ENCODE data around the gene PBX1. TPM values are rescaled to one million over a fixed set of nuclear protein-coding genes. Genes with fewer than 3 reads are reported as not detected.

PBX1 gene
- total and polyA plus RNA-seq, 10 of the 15 experiments (the other 5 are each of a cell fraction or from before 2014, with no cell fraction given), result 0.05 to 0.28 (median 0.11) TPM; not detected in 5

- POLR2A ChIA-PET, result no interaction called here
- Histone ChIP-seq H3K4me1 (ENCODE audit: control insufficient read depth, insufficient read depth, low read length) (no peaks in the 10 kb centered on the region), H3K79me2 (ENCODE audit: control insufficient read depth, insufficient read depth, low read length) (no peaks in the 10 kb centered on the region), H3K9me3 (replicated peaks; ENCODE audit: control insufficient read depth, insufficient read depth, low read length) (no peaks in the 10 kb centered on the region), H2AFZ (ENCODE audit: control insufficient read depth, low read depth, low read length) (no peak overlapping the region), H3K9ac (ENCODE audit: control insufficient read depth, insufficient read depth, low read length) (no peak overlapping the region), H3K4me3 (no peak overlapping the region), H3K27ac (ENCODE audit: control insufficient read depth, insufficient read depth) (no peak overlapping the region), H3K4me2 (ENCODE audit: control insufficient read depth, insufficient read depth) (no peak overlapping the region), H3K27me3 (replicated peaks in 1 of 2; ENCODE audit: control insufficient read depth in 2 of 2, insufficient read depth in 2 of 2, low read length in 1 of 2) (no peaks in the 10 kb centered on the region), H3K36me3 (ENCODE audit: control insufficient read depth in 2 of 2, insufficient read depth in 2 of 2, low read length in 1 of 2) (no peaks in the 10 kb centered on the region), H4K20me1 (ENCODE audit: control insufficient read depth, insufficient read depth) (no peaks in the 10 kb centered on the region)
- SMC1A ChIA-PET (ENCODE audit: uncharacterized antibody, unreplicated experiment), result interaction anchor here (1.0 kb wide), 1 partner anchor 14 kb away, joined by 3 read pairs; no protein-coding TSS in a partner anchor
- intact Hi-C loops (cut with micrococcal nuclease; ENCODE audit: unreplicated experiment), result no loop called here
- ATAC-seq (no peak), FAIRE-seq (no peak), DNase-seq (ENCODE audit: low read depth, low spot score) (no peak)
- in situ Hi-C loops (cut with MboI), result no loop called here
- CTCF ChIA-PET, result no interaction called here
- BruUV-seq (replicated peaks), result no TSS peak
- RAD21 ChIA-PET (ENCODE audit: unreplicated experiment), result no interaction called here
- WGBS (ENCODE audit: insufficient coverage, insufficient replicate concordance, low lambda C conversion rate, missing lambda C conversion rate), result 0% methylated on average over 2 of the region's 2 CpGs
- TF ChIP-seq RUNX3 (IDR thresholded peaks at IDR 0.05; ENCODE audit: low read length), result no peak
- no peak for TF ChIP-seq MXI1 (IDR thresholded peaks at IDR 0.05; ENCODE audit: low read depth, low read length)
Measured at GRCh38 chr1:164804366-164804765, 245.4 kb downstream of the PBX1 start.

- ChIA-PET POLR2A (no interaction called here), CTCF (no interaction called here), RAD21 (ENCODE audit: unreplicated experiment) (no interaction called here), SMC1A (ENCODE audit: uncharacterized antibody, unreplicated experiment) (interaction anchor here (0.7 to 1.6 kb wide), 2 partner anchors 36 to 562 kb away, joined by 4 read pairs; no protein-coding TSS in a partner anchor)
- no peak overlapping the region for H3K27ac ChIP-seq (ENCODE audit: control insufficient read depth, insufficient read depth)
- ATAC-seq, result no peak
- no peaks in the 10 kb centered on the region for H3K79me2 ChIP-seq (ENCODE audit: control insufficient read depth, insufficient read depth, low read length)
- no peaks in the 10 kb centered on the region for H3K9me3 ChIP-seq (replicated peaks; ENCODE audit: control insufficient read depth, insufficient read depth, low read length)
- no peak for FAIRE-seq
- H3K4me3 ChIP-seq, result no peak overlapping the region
- no peak overlapping the region for H3K4me2 ChIP-seq (ENCODE audit: control insufficient read depth, insufficient read depth)
- in situ Hi-C loops (cut with MboI) (no loop called here), intact Hi-C loops (cut with micrococcal nuclease; ENCODE audit: unreplicated experiment) (no loop called here)
- H4K20me1 ChIP-seq (ENCODE audit: control insufficient read depth, insufficient read depth), result no peaks in the 10 kb centered on the region
- WGBS (ENCODE audit: insufficient coverage, insufficient replicate concordance, low lambda C conversion rate, missing lambda C conversion rate), result 25% methylated on average over 4 of the region's 4 CpGs
- no peaks in the 10 kb centered on the region for H3K36me3 ChIP-seq (ENCODE audit: control insufficient read depth in 2 of 2, insufficient read depth in 2 of 2, low read length in 1 of 2)
- no peak overlapping the region for H3K9ac ChIP-seq (ENCODE audit: control insufficient read depth, insufficient read depth, low read length)
- DNase-seq (ENCODE audit: low read depth, low spot score), result no peak
- no peaks in the 10 kb centered on the region for H3K4me1 ChIP-seq (ENCODE audit: control insufficient read depth, insufficient read depth, low read length)
- H3K27me3 ChIP-seq (replicated peaks in 1 of 2; ENCODE audit: control insufficient read depth in 2 of 2, insufficient read depth in 2 of 2, low read length in 1 of 2), result no peaks in the 10 kb centered on the region
- H2AFZ ChIP-seq (ENCODE audit: control insufficient read depth, low read depth, low read length), result no peak overlapping the region
- no TSS peak for BruUV-seq (replicated peaks)
- TF ChIP-seq GABPA (IDR thresholded peaks at IDR 0.05; ENCODE audit: low read depth) (no peak), ATF2 (IDR thresholded peaks at IDR 0.05; ENCODE audit: low read length) (no peak), CBX3 (IDR thresholded peaks at IDR 0.05; ENCODE audit: borderline replicate concordance, low read depth) (no peak), BCLAF1 (IDR thresholded peaks at IDR 0.05) (no peak), RAD21 (IDR thresholded peaks at IDR 0.05; ENCODE audit: insufficient read depth, low read depth, low read length) (no peak), MAX (IDR thresholded peaks at IDR 0.05; ENCODE audit: low read depth, low read length) (no peak), RCOR1 (conservative IDR thresholded peaks at IDR 0.05; ENCODE audit: low read depth, low read length) (no peak), BHLHE40 (IDR thresholded peaks at IDR 0.05; ENCODE audit: borderline replicate concordance in 1 of 2, low read depth in 2 of 2, low read length in 1 of 2) (no peak), PAX5 (IDR thresholded peaks at IDR 0.05; ENCODE audit: borderline replicate concordance, low read depth, low read length) (no peak)
Measured at GRCh38 chr1:164805399-164805798, 246.4 kb downstream of the PBX1 start.
